Measurements from ENCODE around the gene PSMD13.
"Not testable (repeated sequence)": the region's sequence is repeated elsewhere in the genome, so short reads cannot be mapped to it uniquely, and the experiment has no call there.

PSMD13 gene

GRCh38 chr11:236774-237767, at the start of gene PSMD13:
Gene PSMD13, plus strand, starts transcription at chr11:236976. Its CDS starts 74 bp downstream, at chr11:237050.
- DNase-seq (ENCODE audit: low spot score), result peak; percentile 88

GRCh38 chr11:189200-189783, 47.5 kb upstream of the PSMD13 start:
- not testable (repeated sequence) for DNase-seq (ENCODE audit: low spot score)

- not testable (repeated sequence) for DNase-seq (ENCODE audit: low spot score)
Observed at GRCh38 chr11:189843-190311, 46.9 kb upstream of the PSMD13 start.

GRCh38 chr11:190546-190945, 46.2 kb upstream of the PSMD13 start:
- not testable (repeated sequence) for DNase-seq (ENCODE audit: low spot score)

GRCh38 chr11:191490-192478, 45.0 kb upstream of the PSMD13 start:
- DNase-seq (ENCODE audit: low spot score), result not testable (repeated sequence)

- DNase-seq (ENCODE audit: low spot score), result not testable (repeated sequence)
Observed at GRCh38 chr11:192674-193128, 44.1 kb upstream of the PSMD13 start, which contains the start of gene SCGB1C1. Gene SCGB1C1, plus strand, starts transcription at chr11:193078. Its CDS starts 22 bp downstream, at chr11:193100.

- not testable (repeated sequence) for DNase-seq (ENCODE audit: low spot score)
Observed at GRCh38 chr11:193481-193880, 43.3 kb upstream of the PSMD13 start.

GRCh38 chr11:196786-197731, 39.7 kb upstream of the PSMD13 start:
- DNase-seq (ENCODE audit: low spot score), result no peak

- no peak for DNase-seq (ENCODE audit: low spot score)
Observed at GRCh38 chr11:197741-198235, 39.0 kb upstream of the PSMD13 start.

- DNase-seq (ENCODE audit: low spot score), result no peak
Observed at GRCh38 chr11:198236-198806, 38.5 kb upstream of the PSMD13 start.

- no peak for DNase-seq (ENCODE audit: low spot score)
Observed at GRCh38 chr11:199004-199581, 37.7 kb upstream of the PSMD13 start.

GRCh38 chr11:199782-200181, 37.0 kb upstream of the PSMD13 start:
- no peak for DNase-seq (ENCODE audit: low spot score)

GRCh38 chr11:200224-201003, 36.4 kb upstream of the PSMD13 start:
- no peak for DNase-seq (ENCODE audit: low spot score)

- DNase-seq (ENCODE audit: low spot score), result no peak
Observed at GRCh38 chr11:201966-202365, 34.8 kb upstream of the PSMD13 start.

- no peak for DNase-seq (ENCODE audit: low spot score)
Observed at GRCh38 chr11:202490-202889, 34.3 kb upstream of the PSMD13 start.

- DNase-seq (ENCODE audit: low spot score), result no peak
Observed at GRCh38 chr11:203056-203944, 33.5 kb upstream of the PSMD13 start.

- DNase-seq (ENCODE audit: low spot score), result no peak
Observed at GRCh38 chr11:203945-204586, 32.7 kb upstream of the PSMD13 start.

Measured in COLO829 (cell line).